ENCODE measurements around the gene ERAP2.
"Not testable (repeated sequence)": the region's sequence is repeated elsewhere in the genome, so short reads cannot be mapped to it uniquely, and the experiment has no call there.

Gene ERAP2

GRCh38 chr5:96901841-96902240 lies 25.5 kb downstream of the ERAP2 start:
- no peak for DNase-seq

GRCh38 chr5:96902876-96903275 lies 26.6 kb downstream of the ERAP2 start:
- DNase-seq: no peak

- no peak for DNase-seq
These were observed 27.0 kb downstream of the ERAP2 start for GRCh38 chr5:96903300-96903699.

GRCh38 chr5:96904054-96904931 lies 28.0 kb downstream of the ERAP2 start:
- no peak for DNase-seq

GRCh38 chr5:96905864-96906263 lies 29.6 kb downstream of the ERAP2 start:
- DNase-seq: no peak

GRCh38 chr5:96909003-96909402 lies 32.7 kb downstream of the ERAP2 start:
- no peak for DNase-seq

- no peak for DNase-seq
These were observed 33.1 kb downstream of the ERAP2 start for GRCh38 chr5:96909435-96909834.

GRCh38 chr5:96911139-96911538 lies 34.8 kb downstream of the ERAP2 start:
- no peak for DNase-seq

GRCh38 chr5:96913233-96913632 lies 36.9 kb downstream of the ERAP2 start:
- no peak for DNase-seq

- no peak for DNase-seq
These were observed 43.5 kb downstream of the ERAP2 start for GRCh38 chr5:96919754-96920197.

GRCh38 chr5:96920744-96921355 lies 44.5 kb downstream of the ERAP2 start:
- no peak for DNase-seq

GRCh38 chr5:96922499-96923244 lies 46.4 kb downstream of the ERAP2 start:
- DNase-seq: no peak

- no peak for DNase-seq
These were observed 47.7 kb downstream of the ERAP2 start for GRCh38 chr5:96924016-96924443.

- no peak for DNase-seq
These were observed 50.0 kb downstream of the ERAP2 start for GRCh38 chr5:96926276-96926675.

GRCh38 chr5:96927008-96927407 lies 50.7 kb downstream of the ERAP2 start:
- no peak for DNase-seq

GRCh38 chr5:96928931-96929708 lies 52.8 kb downstream of the ERAP2 start:
- DNase-seq: no peak

- no peak for DNase-seq
These were observed 53.8 kb downstream of the ERAP2 start for GRCh38 chr5:96930058-96930457.

GRCh38 chr5:96930589-96930988 lies 54.3 kb downstream of the ERAP2 start:
- no peak for DNase-seq

GRCh38 chr5:96931037-96931436 lies 54.7 kb downstream of the ERAP2 start:
- not testable (repeated sequence) for DNase-seq

- no peak for DNase-seq
These were observed 55.3 kb downstream of the ERAP2 start for GRCh38 chr5:96931605-96932004.

- no peak for DNase-seq
These were observed 55.7 kb downstream of the ERAP2 start for GRCh38 chr5:96932026-96932425.

Data from NCI-H2171 treated with DMSO at 0.1 percent for 48 hours (cell line).